ENCODE measurements around the gene AEN. TPM values are rescaled to one million over a fixed set of nuclear protein-coding genes. Genes with fewer than 3 reads are reported as not detected.

AEN gene
- total and polyA plus RNA-seq, 2 of the 8 experiments (the other 6 are each of a cell fraction or from before 2014, with no cell fraction given): 112 to 122 TPM

- no peaks in the 10 kb centered on the region for H3K36me3 ChIP-seq (ENCODE audit: control insufficient read depth in 2 of 4, insufficient read depth in 4 of 4, low read length in 3 of 4)
- FAIRE-seq (no peak), DNase-seq (ENCODE audit: low read depth in 1 of 2, low spot score in 2 of 2) (peak in 1 of 2 experiments; percentile 28)
- H3K79me1 ChIP-seq (ENCODE audit: low read depth, low read length): no peaks in the 10 kb centered on the region; the same call in 1 of the 2 replicates
- H4K91ac ChIP-seq (replicated peaks; ENCODE audit: insufficient read length, low read length): no peak overlapping the region
- no peak overlapping the region for H2BK15ac ChIP-seq (ENCODE audit: low read length)
- H2BK12ac ChIP-seq (ENCODE audit: low read depth, low read length): no peak overlapping the region
- H3K56ac ChIP-seq (replicated peaks; ENCODE audit: insufficient read length, low read depth, low read length): no peak overlapping the region
- H3K9ac ChIP-seq (replicated peaks in 1 of 4; ENCODE audit: extremely low read depth in 1 of 4, low read depth in 3 of 4, low read length in 3 of 4): no peak overlapping the region
- no peaks in the 10 kb centered on the region for H3K23me2 ChIP-seq (ENCODE audit: low read depth, low read length)
- H4K20me1 ChIP-seq (replicated peaks in 1 of 2; ENCODE audit: control insufficient read depth in 1 of 2, insufficient read depth in 2 of 2, low read length in 2 of 2): no peaks in the 10 kb centered on the region
- no peak overlapping the region for H4K5ac ChIP-seq (ENCODE audit: insufficient read length, low read depth, low read length)
- 75% methylated on average over 4 of the region's 5 CpGs; no CpG with 5 or more reads in 1 of the 2 experiments for WGBS, 2 experiments (ENCODE audit: extremely low coverage in 1 of 2, insufficient coverage in 1 of 2, insufficient read length in 1 of 2, insufficient replicate concordance in 2 of 2, low coverage in 1 of 2, low lambda C conversion rate in 2 of 2, missing lambda C conversion rate in 1 of 2)
- H3K27ac ChIP-seq (ENCODE audit: low read depth, low read length): no peak overlapping the region
- no peak overlapping the region for H3K23ac ChIP-seq (ENCODE audit: insufficient read length)
- H2AK5ac ChIP-seq (ENCODE audit: low read depth, low read length): no peak overlapping the region
- H2BK120ac ChIP-seq (replicated peaks; ENCODE audit: low read depth, low read length): no peak overlapping the region
- H2BK5ac ChIP-seq (ENCODE audit: low read depth, low read length): no peak overlapping the region
- no peak overlapping the region for H3K18ac ChIP-seq (ENCODE audit: extremely low read depth, low read length)
- H4K8ac ChIP-seq (ENCODE audit: extremely low read depth, insufficient read depth, low read length): no peak overlapping the region; the same call in 1 of the 2 replicates
- H3K9me3 ChIP-seq (ENCODE audit: insufficient read depth in 2 of 2, low read depth in 1 of 2, low read length in 1 of 2): no peaks in the 10 kb centered on the region
- no peak overlapping the region for H3K4me2 ChIP-seq (ENCODE audit: insufficient read depth in 1 of 2, low read depth in 2 of 2, low read length in 2 of 2)
- POLR2A ChIA-PET (ENCODE audit: partially characterized antibody): interaction anchor here (1.1 to 1.5 kb wide), 3 partner anchors 12 to 25 kb away, joined by 3 to 5 read pairs (median 4); no protein-coding TSS in a partner anchor
- no peak overlapping the region for H2BK20ac ChIP-seq (ENCODE audit: low read length)
- peaks cover 0 to 8% (median 3%) of the 10 kb centered on the region in 4 experiments; a peak in 6 of 7 replicates for H3K4me1 ChIP-seq (replicated peaks in 1 of 4; ENCODE audit: control insufficient read depth in 3 of 4, insufficient read depth in 4 of 4, low read length in 3 of 4)
- H3K4me3 ChIP-seq (ENCODE audit: extremely low read depth in 1 of 4, insufficient read depth in 2 of 4, low read depth in 3 of 4, low read length in 4 of 4): no peak overlapping the region
- H3K79me2 ChIP-seq (ENCODE audit: control insufficient read depth in 1 of 2, insufficient read depth in 2 of 2, low read length in 2 of 2): no peaks in the 10 kb centered on the region
- H3K14ac ChIP-seq (ENCODE audit: insufficient read length): no peak overlapping the region
- TF ChIP-seq RNF2 (IDR thresholded peaks at IDR 0.05; ENCODE audit: borderline replicate concordance, low read depth, low read length, missing control alignments, poor library complexity, severe bottlenecking): no peak
- no peak overlapping the region for H2AFZ ChIP-seq (ENCODE audit: low read length)
- no peaks in the 10 kb centered on the region for H3K27me3 ChIP-seq (replicated peaks in 1 of 4; ENCODE audit: control insufficient read depth in 3 of 4, extremely low read depth in 1 of 4, insufficient read depth in 3 of 4, low read length in 3 of 4)
- no peak overlapping the region for H3K4ac ChIP-seq (replicated peaks; ENCODE audit: insufficient read length, low read depth, low read length)
- CTCF ChIA-PET (ENCODE audit: partially characterized antibody): interaction anchor here (0.8 to 1.2 kb wide), 5 partner anchors 9 to 191 kb away, joined by 3 to 6 read pairs (median 4); no protein-coding TSS in a partner anchor
Observed at GRCh38 chr15:88646951-88647350, 25.8 kb downstream of the AEN start.
